K562 (cell line): ENCODE measurements around the gene CAPN10. TPM values are rescaled to one million over a fixed set of nuclear protein-coding genes. Genes with fewer than 3 reads are reported as not detected.

Source experiments
- ATAC-seq: fragments of 200-7000 bp; cut with Tn5 transposase; 3 replicates; pipeline ENCODE4 v1.9.1; 2020; ENCODE audit warnings: moderate library complexity
- BruUV-seq: library from RNA; stranded (reverse); fragments of 400-500 nt; replicated peaks from 2 replicates; lab custom pipeline; 2021; lab: Mats Ljungman, UMichigan
- CTCF ChIA-PET: fragments of 300-600 bp; formaldehyde crosslinking; extraction: SDS; loops from one replicate; lab custom pipeline; 2021; ENCODE audit warnings: low intra/inter-chr PET ratio; lab: Yijun Ruan, JAX
- POLR2A ChIA-PET: fragments of 300-600, 350-650 bp; sonication (Branson Sonifier 250); formaldehyde crosslinking; extraction: SDS; loops from one replicate; lab custom pipeline; 2021; ENCODE audit warnings: antibody characterized with exemption, inconsistent platforms; lab: Yijun Ruan, JAX
- DNase-seq, 4 experiments: peaks; one replicate each; pipeline versions ENCODE4 v3.0.0 to v3.0.0-alpha.2; 2011 to 2018; ENCODE audit warnings: low spot score in 3 of 4, mixed read lengths in 3 of 4; ENCODE audit errors: extremely low read depth in 1 of 4
- FAIRE-seq: peaks from 2 replicates; lab custom pipeline; 2011; peaks lifted over from hg19 to GRCh38; lab: Jason Lieb, UNC
- H2AFZ ChIP-seq: 2 replicates; pipeline ENCODE4 v1.6.0; 2011; ENCODE audit warnings: low read depth, low read length, control low read depth, inconsistent platforms
- H3K27ac ChIP-seq: fragments of 200-600 bp; 3 replicates; pipeline ENCODE4 v1.8.0; 2011; ENCODE audit warnings: low read depth, mild to moderate bottlenecking, control low read depth, inconsistent platforms, low read length, moderate library complexity, mixed read lengths; ENCODE audit errors: extremely low read depth
- H3K27me3 ChIP-seq, 2 experiments: fragments of 300-600 bp in 1 of 2; 2 replicates in 1 of 2; 3 replicates in 1 of 2; pipeline versions ENCODE4 v1.6.0 to v1.8.0; 2011; ENCODE audit warnings: inconsistent platforms in 2 of 2, low read length in 2 of 2, mild to moderate bottlenecking in 1 of 2, mixed read lengths in 1 of 2, moderate library complexity in 1 of 2; ENCODE audit not compliant: control insufficient read depth in 2 of 2, insufficient read depth in 2 of 2
- H3K36me3 ChIP-seq: fragments of 300-600 bp; 3 replicates; pipeline ENCODE4 v1.8.0; 2011; ENCODE audit warnings: mild to moderate bottlenecking, low read length, inconsistent platforms; ENCODE audit not compliant: control insufficient read depth, insufficient read depth
- H3K4me1 ChIP-seq, 2 experiments: fragments of 200-600 bp in 1 of 2; replicated peaks in 1 of 2; 2 replicates in 1 of 2; 3 replicates in 1 of 2; pipeline versions ENCODE4 v1.5.1 to v1.8.0; 2011; ENCODE audit warnings: inconsistent platforms in 2 of 2, low read length in 2 of 2, mild to moderate bottlenecking in 1 of 2, mixed read lengths in 1 of 2, moderate library complexity in 1 of 2; ENCODE audit not compliant: control insufficient read depth in 2 of 2, insufficient read depth in 2 of 2
- H3K4me2 ChIP-seq: 2 replicates; pipeline ENCODE4 v1.6.1; 2011; ENCODE audit warnings: low read length, control low read depth, inconsistent platforms, mixed read lengths; ENCODE audit not compliant: insufficient read depth
- H3K4me3 ChIP-seq: fragments of 200-600 bp; sonication (generic), shearing (Covaris generic); 2 replicates; pipeline ENCODE4 v1.5.1; 2016; ENCODE audit warnings: control low read depth, inconsistent platforms
- H3K79me2 ChIP-seq: fragments of 200-600 bp; 3 replicates; pipeline ENCODE4 v1.8.0; 2011; ENCODE audit warnings: low read length, inconsistent platforms; ENCODE audit not compliant: control insufficient read depth, insufficient read depth
- H3K9ac ChIP-seq, 2 experiments: 2 replicates each; pipeline versions ENCODE4 v1.6.0 to v1.6.1; 2011; ENCODE audit warnings: low read depth in 2 of 2, low read length in 2 of 2, control low read depth in 1 of 2, inconsistent platforms in 1 of 2, mild to moderate bottlenecking in 1 of 2, mixed read lengths in 1 of 2; ENCODE audit not compliant: insufficient read depth in 1 of 2
- H3K9me1 ChIP-seq: one replicate; pipeline ENCODE4 v1.6.0; 2011; ENCODE audit warnings: inconsistent platforms, mild to moderate bottlenecking, low read length, moderate library complexity; ENCODE audit not compliant: control insufficient read depth, insufficient read depth
- H3K9me3 ChIP-seq: replicated peaks from 2 replicates; pipeline ENCODE4 v1.5.1; 2011; ENCODE audit warnings: low read depth, low read length, inconsistent platforms; ENCODE audit not compliant: control insufficient read depth, insufficient read depth
- H4K20me1 ChIP-seq: replicated peaks from 2 replicates; pipeline ENCODE4 v1.6.1; 2011; ENCODE audit warnings: low read length, inconsistent platforms, mixed read lengths; ENCODE audit not compliant: control insufficient read depth, insufficient read depth
- DDX20 ChIP-seq: fragments of 450-650 bp; IDR thresholded peaks from 2 replicates; pipeline ENCODE4 v1.6.1; 2016; ENCODE audit warnings: missing genetic modification characterization, low read depth, mild to moderate bottlenecking, missing compliant biosample characterization, moderate library complexity
- FOS ChIP-seq: IDR thresholded peaks from 3 replicates; pipeline ENCODE4 v1.6.1; 2011; ENCODE audit not compliant: insufficient read length; ENCODE audit errors: extremely low read depth
- KDM5B ChIP-seq: fragments of 200-600 bp; sonication (generic); IDR thresholded peaks from 2 replicates; pipeline ENCODE4 v1.6.1; 2012; ENCODE audit warnings: low read depth, mild to moderate bottlenecking, moderate library complexity, low read length, control low read depth, inconsistent platforms; ENCODE audit not compliant: insufficient replicate concordance
- SNIP1 ChIP-seq: fragments of 450-650 bp; IDR thresholded peaks from 2 replicates; pipeline ENCODE4 v1.7.1; 2017; ENCODE audit warnings: low read depth, mild to moderate bottlenecking
- ZNF146 ChIP-seq: IDR thresholded peaks from one replicate; pipeline ENCODE4 v1.6.1; 2018; ENCODE audit warnings: missing compliant biosample characterization; ENCODE audit not compliant: unreplicated experiment
- ZNF212 ChIP-seq: fragments of 450-650 bp; formaldehyde crosslinking; IDR thresholded peaks from 2 replicates; pipeline ENCODE4 v1.4.0; 2020; ENCODE audit warnings: mild to moderate bottlenecking
- ZNF316 ChIP-seq: fragments of 450-650 bp; IDR thresholded peaks from 2 replicates; pipeline ENCODE4 v1.6.1; 2016
- ZNF584 ChIP-seq: fragments of 200-800 bp; sonication (Bioruptor generic); IDR thresholded peaks from 2 replicates; pipeline ENCODE4 v1.6.1; 2016; ENCODE audit warnings: low read depth, mild to moderate bottlenecking, missing genetic modification characterization, missing compliant biosample characterization
- WGBS: fragments of 100-300 bp; shearing (Covaris generic); methylation state at CpG from one replicate; pipeline ENCODE4 v1.1.6; 2016; ENCODE audit warnings: low coverage, mixed read lengths; ENCODE audit not compliant: insufficient coverage; ENCODE audit errors: missing lambda C conversion rate; 5-methylcytosine and 5-hydroxymethylcytosine counted together
- in situ Hi-C: fragments of 300-500 bp; cut with MboI; formaldehyde crosslinking; loops from 4 replicates; pipeline ENCODE4 v1.15.0; 2018; ENCODE audit warnings: inconsistent platforms, mixed read lengths
- intact Hi-C: fragments of 100-400 bp; cut with micrococcal nuclease; formaldehyde crosslinking; loops from 2 replicates; pipeline ENCODE4 v1.14.2; 2022
- polyA plus RNA-seq, 8 experiments: library from polyadenylated mRNA; depleted of rRNA in 4 of 8; stranded (reverse) in 5 of 8; unstranded in 3 of 8; fragments of >200 nt; fragmentation: Nextera tagmentation in 2 of 8; fragmentation: Illumina TruSeq in 1 of 8; extraction: Ambion mirVana in 2 of 8; extraction: Trizol in 1 of 8; gene quantifications; 2 replicates each; pipeline versions ENCODE4 v1.2.1 to v1.2.3, GENCODE V29; 2011 to 2014; ENCODE audit warnings: inconsistent platforms in 1 of 8, missing spikeins in 1 of 8
- total RNA-seq, 7 experiments: library from RNA; depleted of rRNA in 6 of 7; stranded (reverse); fragments of >200 nt in 6 of 7; fragmentation: Illumina TruSeq in 2 of 7; extraction: Trizol in 2 of 7; gene quantifications; 2 replicates each; pipeline versions ENCODE4 v1.2.1 to v1.2.3, GENCODE V29; 2011 to 2021; ENCODE audit warnings: low replicate concordance in 1 of 7
- TF ChIP-seq, protein P1 (sequence below): sonication (generic); formaldehyde crosslinking; IDR thresholded peaks from 2 replicates; pipeline ENCODE4 v1.4.0; 2020; ENCODE audit warnings: mild to moderate bottlenecking, missing genetic modification reagents
- TF ChIP-seq, protein P2 (sequence below): IDR thresholded peaks from 2 replicates; pipeline ENCODE4 v1.6.1; 2016; ENCODE audit warnings: missing genetic modification characterization, missing compliant biosample characterization

Gene CAPN10
- total and polyA plus RNA-seq, 9 of the 15 experiments (the other 6 are each of a cell fraction or from before 2014, with no cell fraction given) = 0.08 to 26.1 (median 8.4) TPM

DNA sequence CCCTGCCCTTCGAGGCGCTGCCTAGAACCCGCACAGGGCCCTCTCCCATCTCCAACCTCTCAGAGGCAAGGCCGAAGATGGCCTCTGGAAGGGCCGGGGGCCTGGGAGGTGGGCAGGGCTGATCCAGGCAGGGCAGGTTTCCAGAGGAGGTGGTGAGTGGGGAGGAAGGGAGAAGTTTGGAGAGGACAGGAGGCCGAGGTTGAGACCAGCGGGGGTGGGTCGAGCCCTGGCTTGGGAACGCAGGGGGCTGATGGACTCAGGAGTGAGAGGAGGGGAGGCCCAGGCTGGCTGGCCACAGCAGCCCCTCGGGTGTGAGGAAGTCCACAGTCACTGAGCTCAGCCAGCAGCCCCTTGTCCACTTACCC, 10.5 kb downstream of the CAPN10 start:
- ChIA-PET POLR2A (interaction anchor here (0.6 to 1.1 kb wide), 3 partner anchors 11 to 151 kb away, joined by 3 to 4 read pairs (median 3); partner anchors contain the start of gene CAPN10), CTCF (no interaction called here)
- BruUV-seq = no TSS peak
- no peak overlapping the region for H3K27ac ChIP-seq
- FAIRE-seq (no peak), DNase-seq (no peak), ATAC-seq (no peak)
- no peak overlapping the region; a peak in 1 of 4 replicates for H3K9ac ChIP-seq
- H3K9me3 ChIP-seq = no peaks in the 10 kb centered on the region
- no peak overlapping the region for H2AFZ ChIP-seq
- H4K20me1 ChIP-seq = no peaks in the 10 kb centered on the region
- no peak overlapping the region for H3K4me3 ChIP-seq
- no peaks in the 10 kb centered on the region for H3K27me3 ChIP-seq
- H3K9me1 ChIP-seq = no peaks in the 10 kb centered on the region
- in situ Hi-C loops (no loop called here), intact Hi-C loops (no loop called here)
- WGBS = 76% methylated on average over 5 of the region's 10 CpGs
- no peaks in the 10 kb centered on the region for H3K79me2 ChIP-seq
- peaks cover 9% of the 10 kb centered on the region; the same call in 1 of the 3 replicates for H3K36me3 ChIP-seq
- H3K4me2 ChIP-seq = no peak overlapping the region
- TF ChIP-seq KDM5B (no peak), FOS (no peak), DDX20 (tag) (no peak), SNIP1 (no peak), ZNF212 (no peak), ZNF316 (no peak), ZNF584 (CRISPR knock-in tag) (no peak), ZNF146 (CRISPR knock-in tag) (no peak)
- TF ChIP-seq, protein P1, sequence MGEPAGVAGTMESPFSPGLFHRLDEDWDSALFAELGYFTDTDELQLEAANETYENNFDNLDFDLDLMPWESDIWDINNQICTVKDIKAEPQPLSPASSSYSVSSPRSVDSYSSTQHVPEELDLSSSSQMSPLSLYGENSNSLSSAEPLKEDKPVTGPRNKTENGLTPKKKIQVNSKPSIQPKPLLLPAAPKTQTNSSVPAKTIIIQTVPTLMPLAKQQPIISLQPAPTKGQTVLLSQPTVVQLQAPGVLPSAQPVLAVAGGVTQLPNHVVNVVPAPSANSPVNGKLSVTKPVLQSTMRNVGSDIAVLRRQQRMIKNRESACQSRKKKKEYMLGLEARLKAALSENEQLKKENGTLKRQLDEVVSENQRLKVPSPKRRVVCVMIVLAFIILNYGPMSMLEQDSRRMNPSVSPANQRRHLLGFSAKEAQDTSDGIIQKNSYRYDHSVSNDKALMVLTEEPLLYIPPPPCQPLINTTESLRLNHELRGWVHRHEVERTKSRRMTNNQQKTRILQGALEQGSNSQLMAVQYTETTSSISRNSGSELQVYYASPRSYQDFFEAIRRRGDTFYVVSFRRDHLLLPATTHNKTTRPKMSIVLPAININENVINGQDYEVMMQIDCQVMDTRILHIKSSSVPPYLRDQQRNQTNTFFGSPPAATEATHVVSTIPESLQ (CRISPR knock-in tag) = no peak
- TF ChIP-seq, protein P2, sequence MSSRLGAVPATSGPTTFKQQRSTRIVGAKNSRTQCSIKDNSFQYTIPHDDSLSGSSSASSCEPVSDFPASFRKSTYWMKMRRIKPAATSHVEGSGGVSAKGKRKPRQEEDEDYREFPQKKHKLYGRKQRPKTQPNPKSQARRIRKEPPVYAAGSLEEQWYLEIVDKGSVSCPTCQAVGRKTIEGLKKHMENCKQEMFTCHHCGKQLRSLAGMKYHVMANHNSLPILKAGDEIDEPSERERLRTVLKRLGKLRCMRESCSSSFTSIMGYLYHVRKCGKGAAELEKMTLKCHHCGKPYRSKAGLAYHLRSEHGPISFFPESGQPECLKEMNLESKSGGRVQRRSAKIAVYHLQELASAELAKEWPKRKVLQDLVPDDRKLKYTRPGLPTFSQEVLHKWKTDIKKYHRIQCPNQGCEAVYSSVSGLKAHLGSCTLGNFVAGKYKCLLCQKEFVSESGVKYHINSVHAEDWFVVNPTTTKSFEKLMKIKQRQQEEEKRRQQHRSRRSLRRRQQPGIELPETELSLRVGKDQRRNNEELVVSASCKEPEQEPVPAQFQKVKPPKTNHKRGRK (tag) = no peak
- TF ChIP-seq, all 486 proteins: peak for 0
- H3K4me1 ChIP-seq = peaks cover 0 to 27% of the 10 kb centered on the region in 2 experiments; a peak in 2 of 5 replicates
